WTC11 (cell line): ENCODE data around the gene ACTRT2. TPM values are rescaled to one million over a fixed set of nuclear protein-coding genes. Genes with fewer than 3 reads are reported as not detected.

Experiments used
- ATAC-seq: fragments of 200-7000 bp; cut with Tn5 transposase; 2 replicates; pipeline ENCODE4 v1.10.0; 2021; ENCODE audit warnings: mild to moderate bottlenecking, moderate library complexity
- CTCF ChIA-PET: fragments of 300-600 bp; sonication (Branson Sonifier 250); formaldehyde crosslinking; loops from one replicate; lab custom pipeline; 2021; ENCODE audit warnings: antibody characterized with exemption; lab: Charles Lee
- POLR2A ChIA-PET: fragments of 350-600 bp; sonication (Branson Sonifier 250); formaldehyde crosslinking; loops from one replicate; lab custom pipeline; 2021; ENCODE audit warnings: antibody characterized with exemption; lab: Charles Lee
- DNase-seq: peaks from one replicate; pipeline ENCODE4 v3.0.0; 2021; ENCODE audit warnings: low spot score
- H3K27ac Mint-ChIP-seq: 2 replicates; pipeline ENCODE4 v1.8.0; 2021; ENCODE audit warnings: mixed read lengths
- H3K27me3 Mint-ChIP-seq: 2 replicates; pipeline ENCODE4 v1.8.0; 2021; ENCODE audit warnings: low read depth, mild to moderate bottlenecking, moderate library complexity, mixed read lengths
- H3K36me3 Mint-ChIP-seq: 2 replicates; pipeline ENCODE4 v1.8.0; 2021; ENCODE audit warnings: mixed read lengths
- H3K4me1 Mint-ChIP-seq: 2 replicates; pipeline ENCODE4 v1.8.0; 2022; ENCODE audit warnings: mixed read lengths
- H3K4me3 Mint-ChIP-seq: 2 replicates; pipeline ENCODE4 v1.8.0; 2021; ENCODE audit warnings: mild to moderate bottlenecking, moderate library complexity, mixed read lengths
- H3K9me3 Mint-ChIP-seq: 2 replicates; pipeline ENCODE4 v1.8.0; 2021; ENCODE audit warnings: mixed read lengths
- CREM ChIP-seq: sonication (generic); formaldehyde crosslinking; IDR thresholded peaks from 2 replicates; pipeline ENCODE4 v1.8.1; 2022; ENCODE audit warnings: mild to moderate bottlenecking, missing genetic modification reagents, moderate library complexity
- GABPB1 ChIP-seq: sonication (generic); formaldehyde crosslinking; IDR thresholded peaks from 2 replicates; pipeline ENCODE4 v1.8.1; 2023; ENCODE audit warnings: mild to moderate bottlenecking, missing genetic modification reagents
- HMGXB4 ChIP-seq: sonication (generic); formaldehyde crosslinking; IDR thresholded peaks from 2 replicates; pipeline ENCODE4 v1.8.1; 2023; ENCODE audit warnings: mild to moderate bottlenecking, moderate library complexity, missing genetic modification reagents
- IRF1 ChIP-seq: sonication (generic); formaldehyde crosslinking; IDR thresholded peaks from 2 replicates; pipeline ENCODE4 v1.8.0; 2023; ENCODE audit warnings: missing genetic modification reagents
- TEAD4 ChIP-seq: sonication (generic); formaldehyde crosslinking; IDR thresholded peaks from 2 replicates; pipeline ENCODE4 v1.8.0; 2022; ENCODE audit warnings: mild to moderate bottlenecking, missing genetic modification reagents
- ZNF121 ChIP-seq: sonication (generic); formaldehyde crosslinking; IDR thresholded peaks from 2 replicates; pipeline ENCODE4 v1.8.0; 2023; ENCODE audit warnings: missing genetic modification reagents
- ZNF416 ChIP-seq: fragments of 250-450 bp; sonication (Bioruptor Pico); IDR thresholded peaks from 2 replicates; pipeline ENCODE4 v1.9.0; 2021; ENCODE audit warnings: mild to moderate bottlenecking, inconsistent platforms
- ZNF532 ChIP-seq: fragments of 250-450 bp; sonication (Bioruptor Pico); IDR thresholded peaks from 2 replicates; pipeline ENCODE4 v1.9.0; 2021; ENCODE audit warnings: mild to moderate bottlenecking, borderline replicate concordance
- total RNA-seq: library from RNA; stranded (reverse); gene quantifications from 3 replicates; pipeline ENCODE4 v1.2.3, GENCODE V29; 2021
- TF ChIP-seq, protein P1 (sequence below): fragments of 250-450 bp; sonication (Bioruptor Pico); IDR thresholded peaks from 2 replicates; pipeline ENCODE4 v1.8.0; 2021; ENCODE audit warnings: mild to moderate bottlenecking
- TF ChIP-seq, protein P2 (sequence below): fragments of 250-450 bp; sonication (Bioruptor Pico); IDR thresholded peaks from 2 replicates; pipeline ENCODE4 v1.9.0; 2021; ENCODE audit warnings: moderate library complexity, mild to moderate bottlenecking, inconsistent platforms, borderline replicate concordance
- TF ChIP-seq, protein P3 (sequence below): sonication (generic); formaldehyde crosslinking; IDR thresholded peaks from 2 replicates; pipeline ENCODE4 v1.8.1; 2023; ENCODE audit warnings: mild to moderate bottlenecking, missing genetic modification reagents, moderate library complexity

ACTRT2 gene
- total RNA-seq, 1 experiment from 2014 or later: not detected

DNA sequence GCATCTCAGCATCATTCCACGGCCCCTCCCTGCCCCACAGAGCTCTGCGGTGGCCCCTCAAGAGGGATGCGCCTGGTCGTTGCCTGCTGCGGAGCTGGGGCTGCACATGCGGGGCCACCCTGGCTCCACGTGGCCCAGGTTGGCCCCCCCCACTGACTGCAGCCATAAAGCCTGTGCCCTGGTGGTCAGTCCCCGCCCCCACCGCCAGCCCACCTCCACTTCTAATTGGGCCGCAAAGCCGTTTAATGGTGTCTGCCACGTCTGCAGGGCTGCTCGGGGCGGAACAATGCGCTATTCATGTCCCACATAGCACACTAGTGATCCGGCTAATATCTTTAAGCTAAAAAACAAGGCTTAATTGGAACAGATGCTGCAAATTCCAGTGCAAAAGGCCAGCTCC is 33.5 kb upstream of the ACTRT2 start (continued):
- no peak for TF ChIP-seq ZNF532 (CRISPR knock-in tag)
- no peak for TF ChIP-seq CREM (CRISPR knock-in tag)
- TF ChIP-seq, protein P1, sequence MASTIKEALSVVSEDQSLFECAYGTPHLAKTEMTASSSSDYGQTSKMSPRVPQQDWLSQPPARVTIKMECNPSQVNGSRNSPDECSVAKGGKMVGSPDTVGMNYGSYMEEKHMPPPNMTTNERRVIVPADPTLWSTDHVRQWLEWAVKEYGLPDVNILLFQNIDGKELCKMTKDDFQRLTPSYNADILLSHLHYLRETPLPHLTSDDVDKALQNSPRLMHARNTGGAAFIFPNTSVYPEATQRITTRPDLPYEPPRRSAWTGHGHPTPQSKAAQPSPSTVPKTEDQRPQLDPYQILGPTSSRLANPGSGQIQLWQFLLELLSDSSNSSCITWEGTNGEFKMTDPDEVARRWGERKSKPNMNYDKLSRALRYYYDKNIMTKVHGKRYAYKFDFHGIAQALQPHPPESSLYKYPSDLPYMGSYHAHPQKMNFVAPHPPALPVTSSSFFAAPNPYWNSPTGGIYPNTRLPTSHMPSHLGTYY (CRISPR knock-in tag): no peak

DNA sequence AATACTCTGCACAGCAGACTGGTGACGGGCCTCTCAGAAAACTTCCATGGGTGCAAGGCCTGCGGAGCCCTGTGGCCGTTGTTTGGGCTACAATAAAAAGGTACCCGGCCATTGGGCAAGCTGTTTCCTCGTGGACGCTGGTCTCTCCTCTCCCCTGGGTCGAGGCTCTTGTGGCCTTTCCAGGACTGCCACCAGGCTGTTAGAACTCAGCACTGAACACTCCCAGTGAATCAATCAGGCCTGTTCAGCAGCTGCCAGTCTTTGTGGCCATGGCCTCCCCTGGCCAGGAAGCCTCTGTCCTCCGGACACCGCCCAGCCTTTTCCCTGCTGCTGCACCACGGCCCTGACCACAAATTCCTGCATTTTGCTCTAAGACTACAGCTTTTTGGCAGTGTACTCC is 33.0 kb upstream of the ACTRT2 start:
- H3K4me3 Mint-ChIP-seq: no peak overlapping the region
- H3K9me3 Mint-ChIP-seq: peaks cover 38% of the 10 kb centered on the region
- peaks cover 5% of the 10 kb centered on the region for H3K27me3 Mint-ChIP-seq
- no peak for DNase-seq
- TF ChIP-seq IRF1 (CRISPR knock-in tag): no peak
- TF ChIP-seq, protein P2, sequence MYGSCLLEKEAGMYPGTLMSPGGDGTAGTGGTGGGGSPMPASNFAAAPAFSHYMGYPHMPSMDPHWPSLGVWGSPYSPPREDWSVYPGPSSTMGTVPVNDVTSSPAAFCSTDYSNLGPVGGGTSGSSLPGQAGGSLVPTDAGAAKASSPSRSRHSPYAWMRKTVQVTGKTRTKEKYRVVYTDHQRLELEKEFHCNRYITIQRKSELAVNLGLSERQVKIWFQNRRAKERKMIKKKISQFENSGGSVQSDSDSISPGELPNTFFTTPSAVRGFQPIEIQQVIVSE: no peak
- TF ChIP-seq ZNF532 (CRISPR knock-in tag): no peak
- no peak for TF ChIP-seq ZNF416 (CRISPR knock-in tag)
- no peak for TF ChIP-seq HMGXB4 (CRISPR knock-in tag)
- TF ChIP-seq CREM (CRISPR knock-in tag): no peak
- ChIA-PET CTCF (interaction anchor here (0.8 kb wide), 1 partner anchor 24 kb away, joined by 3 read pairs; no protein-coding TSS in a partner anchor), POLR2A (no interaction called here)
- no peak for ATAC-seq
- no peak overlapping the region for H3K27ac Mint-ChIP-seq
- peaks cover 28% of the 10 kb centered on the region for H3K36me3 Mint-ChIP-seq
- H3K4me1 Mint-ChIP-seq: no peaks in the 10 kb centered on the region

GRCh38 chr1:2989185-2989584 is 32.1 kb upstream of the ACTRT2 start:
- Mint-ChIP-seq H3K9me3 (peaks cover 48% of the 10 kb centered on the region), H3K27ac (no peak overlapping the region), H3K27me3 (peaks cover 5% of the 10 kb centered on the region), H3K4me1 (no peaks in the 10 kb centered on the region), H3K36me3 (peaks cover 33% of the 10 kb centered on the region), H3K4me3 (no peak overlapping the region)
- ATAC-seq (no peak), DNase-seq (no peak)
- POLR2A ChIA-PET: no interaction called here
- TF ChIP-seq, protein P3, sequence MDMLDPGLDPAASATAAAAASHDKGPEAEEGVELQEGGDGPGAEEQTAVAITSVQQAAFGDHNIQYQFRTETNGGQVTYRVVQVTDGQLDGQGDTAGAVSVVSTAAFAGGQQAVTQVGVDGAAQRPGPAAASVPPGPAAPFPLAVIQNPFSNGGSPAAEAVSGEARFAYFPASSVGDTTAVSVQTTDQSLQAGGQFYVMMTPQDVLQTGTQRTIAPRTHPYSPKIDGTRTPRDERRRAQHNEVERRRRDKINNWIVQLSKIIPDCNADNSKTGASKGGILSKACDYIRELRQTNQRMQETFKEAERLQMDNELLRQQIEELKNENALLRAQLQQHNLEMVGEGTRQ (CRISPR knock-in tag): no peak
- TF ChIP-seq TEAD4 (CRISPR knock-in tag): no peak
- TF ChIP-seq ZNF121 (CRISPR knock-in tag): no peak
- TF ChIP-seq GABPB1 (CRISPR knock-in tag): no peak
- CTCF ChIA-PET: no interaction called here
